Measurements from ENCODE around the gene MARK3. TPM values are rescaled to one million over a fixed set of nuclear protein-coding genes. Genes with fewer than 3 reads are reported as not detected.

Gene MARK3
- total RNA-seq, 4 donors from 2014 or later = 47.3 to 68.2 (median 58.8) TPM

GRCh38 chr14:103372017-103372416, 13.2 kb upstream of the MARK3 start:
- DNase-seq (ENCODE audit: low spot score in 2 of 2) = no peak
- TF ChIP-seq CTCF (IDR thresholded peaks at IDR 0.05) (no peak), POLR2A (IDR thresholded peaks at IDR 0.05) (no peak)

GRCh38 chr14:103372552-103373304, 12.5 kb upstream of the MARK3 start:
- H3K4me3 ChIP-seq (ENCODE audit: low read depth, poor library complexity, severe bottlenecking) = no peak overlapping the region
- intact Hi-C loops (cut with DNase I; ENCODE audit: low total_unique reads) = loop anchor here (5.0 kb wide), 1 partner anchor 615 kb away; no protein-coding TSS in a partner anchor
- TF ChIP-seq CTCF (IDR thresholded peaks at IDR 0.05) (no peak), POLR2A (IDR thresholded peaks at IDR 0.05) (no peak)
- no peak for DNase-seq (ENCODE audit: low spot score in 2 of 2)
- WGBS, 2 donors = 57 to 58% methylated on average over 11 of the region's 11 CpGs

More at GRCh38 chr14:103372017-103372416, 13.2 kb upstream of the MARK3 start:
- no peak overlapping the region for H3K4me3 ChIP-seq (ENCODE audit: low read depth, poor library complexity, severe bottlenecking)
- intact Hi-C loops (cut with DNase I; ENCODE audit: low total_unique reads) = loop anchor here (5.0 kb wide), 1 partner anchor 615 kb away; no protein-coding TSS in a partner anchor
- 37 to 58% methylated on average over 18 to 23 of the region's 23 CpGs for WGBS, 2 donors

- WGBS, 2 donors = 82 to 88% methylated on average over 11 of the region's 11 CpGs
- no peak for DNase-seq (ENCODE audit: low spot score in 2 of 2)
- TF ChIP-seq CTCF (IDR thresholded peaks at IDR 0.05) (no peak), POLR2A (IDR thresholded peaks at IDR 0.05) (no peak)
- H3K4me3 ChIP-seq (ENCODE audit: low read depth, poor library complexity, severe bottlenecking) = no peak overlapping the region
- intact Hi-C loops (cut with DNase I; ENCODE audit: low total_unique reads) = loop anchor here (5.0 kb wide), 1 partner anchor 617 kb away; no protein-coding TSS in a partner anchor
Observed at GRCh38 chr14:103374121-103374520, 11.1 kb upstream of the MARK3 start.

GRCh38 chr14:103377522-103378037, 7.6 kb upstream of the MARK3 start:
- DNase-seq (ENCODE audit: low spot score in 2 of 2) = no peak

GRCh38 chr14:103378038-103378854, 7.0 kb upstream of the MARK3 start:
- no peak for TF ChIP-seq CTCF (IDR thresholded peaks at IDR 0.05)
- no peak for TF ChIP-seq POLR2A (IDR thresholded peaks at IDR 0.05)
- WGBS, 2 donors = 83 to 87% methylated on average over 14 of the region's 14 CpGs
- intact Hi-C loops (cut with DNase I; ENCODE audit: low total_unique reads) = no loop called here
- H3K4me3 ChIP-seq (ENCODE audit: low read depth, poor library complexity, severe bottlenecking) = no peak overlapping the region
- DNase-seq (ENCODE audit: low spot score in 2 of 2) = no peak

More at GRCh38 chr14:103377522-103378037, 7.6 kb upstream of the MARK3 start:
- H3K4me3 ChIP-seq (ENCODE audit: low read depth, poor library complexity, severe bottlenecking) = no peak overlapping the region
- intact Hi-C loops (cut with DNase I; ENCODE audit: low total_unique reads) = no loop called here
- 83% methylated on average over 2 of the region's 2 CpGs for WGBS, 2 donors
- TF ChIP-seq CTCF (IDR thresholded peaks at IDR 0.05) (no peak), POLR2A (IDR thresholded peaks at IDR 0.05) (no peak)

Measured in lower leg skin (tissue), 4 donors.